Activated B cell treated with CpG ODN at 0.5 μM for 24 hours (primary cell): ENCODE results near the gene FCRL2. TPM values are rescaled to one million over a fixed set of nuclear protein-coding genes. Genes with fewer than 3 reads are reported as not detected.

Source experiments
- ATAC-seq: fragments of 200-7000 bp; cut with Tn5 transposase; one replicate; pipeline ENCODE4 v1.10.0; 2021; ENCODE audit warnings: low read depth, mild to moderate bottlenecking, moderate library complexity
- CTCF ChIA-PET: fragments of 350-600 bp; sonication (Branson Sonifier 250); formaldehyde crosslinking; loops from one replicate; lab custom pipeline; 2021; ENCODE audit warnings: antibody characterized with exemption; lab: Charles Lee
- POLR2A ChIA-PET: fragments of 350-600 bp; sonication (Branson Sonifier 250); formaldehyde crosslinking; loops from one replicate; lab custom pipeline; 2021; ENCODE audit warnings: antibody characterized with exemption; lab: Charles Lee
- DNase-seq: peaks from one replicate; pipeline ENCODE4 v3.0.0; 2022
- H3K27ac Mint-ChIP-seq: one replicate; pipeline ENCODE4 v1.8.0; 2020; ENCODE audit warnings: mixed read lengths
- H3K27me3 Mint-ChIP-seq: one replicate; pipeline ENCODE4 v1.8.0; 2021; ENCODE audit warnings: mixed read lengths
- H3K36me3 Mint-ChIP-seq: one replicate; pipeline ENCODE4 v1.8.0; 2021; ENCODE audit warnings: low read depth, mixed read lengths
- H3K4me1 Mint-ChIP-seq: one replicate; pipeline ENCODE4 v1.8.0; 2021; ENCODE audit warnings: mixed read lengths
- H3K4me3 Mint-ChIP-seq: one replicate; pipeline ENCODE4 v1.8.0; 2020; ENCODE audit warnings: mild to moderate bottlenecking, mixed read lengths
- H3K9me3 Mint-ChIP-seq: one replicate; pipeline ENCODE4 v1.8.0; 2020; ENCODE audit warnings: mixed read lengths
- CTCF ChIP-seq: fragments of 200-600 bp; IDR thresholded peaks from one replicate; pipeline ENCODE4 v1.8.0; 2022; ENCODE audit warnings: antibody characterized with exemption, mild to moderate bottlenecking
- intact Hi-C: fragments of 100-400 bp; cut with micrococcal nuclease; formaldehyde crosslinking; loops from one replicate; pipeline ENCODE4 v1.15.1; 2024
- total RNA-seq: library from RNA; stranded (reverse); gene quantifications from 2 replicates; pipeline ENCODE4 v1.2.3, GENCODE V29; 2022

Gene FCRL2
- total RNA-seq, 1 donor from 2014 or later = 51.6 TPM

GRCh38 chr1:157785248-157785647 is 8.3 kb upstream of the FCRL2 start:
- H3K27ac Mint-ChIP-seq = peak overlapping the region; percentile 77

GRCh38 chr1:157784801-157785200 is 7.9 kb upstream of the FCRL2 start:
- intact Hi-C loops = loop anchor here (1.0 kb wide), 1 partner anchor 22 kb away; no protein-coding TSS in a partner anchor
- ChIA-PET CTCF (interaction anchor here (1.5 to 3.5 kb wide), 2 partner anchors 12 to 204 kb away, joined by 5 to 21 read pairs; no protein-coding TSS in a partner anchor), POLR2A (interaction anchor here (0.7 to 3.2 kb wide), 4 partner anchors 8 to 36 kb away, joined by 3 to 23 read pairs (median 9); partner anchors contain the start of genes FCRL1 and FCRL2)
- H3K4me3 Mint-ChIP-seq = peak overlapping the region; percentile 42
- H3K36me3 Mint-ChIP-seq = peaks cover 28% of the 10 kb centered on the region
- no peaks in the 10 kb centered on the region for H3K27me3 Mint-ChIP-seq
- DNase-seq = no peak
- H3K9me3 Mint-ChIP-seq = no peaks in the 10 kb centered on the region
- H3K27ac Mint-ChIP-seq = peak overlapping the region; percentile 77
- no peak for ATAC-seq
- no peak for TF ChIP-seq CTCF
- H3K4me1 Mint-ChIP-seq = peaks cover 94% of the 10 kb centered on the region

More at GRCh38 chr1:157785248-157785647, 8.3 kb upstream of the FCRL2 start:
- no peak for ATAC-seq
- CTCF ChIA-PET = interaction anchor here (1.5 to 3.5 kb wide), 2 partner anchors 12 to 205 kb away, joined by 5 to 21 read pairs; no protein-coding TSS in a partner anchor
- Mint-ChIP-seq H3K4me1 (peaks cover 93% of the 10 kb centered on the region), H3K4me3 (peak overlapping the region; percentile 42), H3K9me3 (no peaks in the 10 kb centered on the region), H3K36me3 (peaks cover 31% of the 10 kb centered on the region), H3K27me3 (no peaks in the 10 kb centered on the region)
- DNase-seq = no peak
- POLR2A ChIA-PET = interaction anchor here (0.7 to 3.2 kb wide), 4 partner anchors 8 to 35 kb away, joined by 3 to 23 read pairs (median 9); partner anchors contain the start of genes FCRL1 and FCRL2
- no peak for TF ChIP-seq CTCF
- intact Hi-C loops = no loop called here

GRCh38 chr1:157782931-157783330 is 6.0 kb upstream of the FCRL2 start:
- Mint-ChIP-seq H3K27me3 (no peaks in the 10 kb centered on the region), H3K9me3 (no peaks in the 10 kb centered on the region), H3K27ac (peak overlapping the region; percentile 77), H3K4me1 (peaks cover 98% of the 10 kb centered on the region), H3K4me3 (peak overlapping the region; percentile 25), H3K36me3 (peaks cover 26% of the 10 kb centered on the region)
- ChIA-PET POLR2A (interaction anchor here (0.9 to 3.8 kb wide), 10 partner anchors 9 to 187 kb away, joined by 3 to 32 read pairs (median 4); partner anchors contain the start of gene FCRL1), CTCF (interaction anchor here (0.7 to 3.8 kb wide), 5 partner anchors 9 to 203 kb away, joined by 3 to 11 read pairs (median 4); no protein-coding TSS in a partner anchor)
- DNase-seq (no peak), ATAC-seq (no peak)
- no peak for TF ChIP-seq CTCF
- intact Hi-C loops = loop anchor here (1.0 to 2.0 kb wide), 2 partner anchors 9 to 38 kb away; partner anchors contain the start of gene FCRL1

DNA sequence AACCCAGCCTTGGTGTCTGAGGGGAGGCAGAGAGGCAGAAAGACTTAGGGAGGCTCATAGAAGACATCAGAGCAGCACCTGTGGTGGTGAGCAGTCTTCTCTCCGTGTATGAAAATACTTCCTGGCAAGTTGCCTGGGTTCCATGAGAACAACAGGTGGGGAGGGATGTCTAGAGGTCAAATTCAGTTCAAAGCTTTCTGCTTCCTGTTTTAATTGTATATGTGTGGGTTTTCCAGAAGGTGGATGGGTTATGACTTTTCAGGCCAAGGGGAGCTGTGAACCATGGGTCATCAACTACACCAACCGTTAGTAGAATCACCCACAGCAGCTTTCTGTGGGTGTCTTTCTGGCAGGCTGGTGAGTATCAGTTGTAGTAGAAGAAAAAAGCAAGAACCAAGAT is 4.1 kb upstream of the FCRL2 start:
- H3K4me3 Mint-ChIP-seq = peak overlapping the region; percentile 48
- ChIA-PET POLR2A (interaction anchor here (0.7 to 3.8 kb wide), 8 partner anchors 9 to 84 kb away, joined by 3 to 32 read pairs (median 4); partner anchors contain the start of gene FCRL1), CTCF (interaction anchor here (3.8 kb wide), 1 partner anchor 201 kb away, joined by 11 read pairs; no protein-coding TSS in a partner anchor)
- DNase-seq (no peak), ATAC-seq (peak; percentile 22)
- intact Hi-C loops = no loop called here
- TF ChIP-seq CTCF = no peak
- H3K27ac Mint-ChIP-seq = peak overlapping the region; percentile 77
- H3K9me3 Mint-ChIP-seq = no peaks in the 10 kb centered on the region
- peaks cover 18% of the 10 kb centered on the region for H3K36me3 Mint-ChIP-seq
- H3K27me3 Mint-ChIP-seq = no peaks in the 10 kb centered on the region
- H3K4me1 Mint-ChIP-seq = peaks cover 99% of the 10 kb centered on the region
